Activated CD4-positive, alpha-beta T cell treated with anti-CD3 and anti-CD28 coated beads for 36 hours (primary cell): ENCODE measurements around the gene PLAC8L1. TPM values are rescaled to one million over a fixed set of nuclear protein-coding genes. Genes with fewer than 3 reads are reported as not detected.
"Not testable (repeated sequence)": the region's sequence is repeated elsewhere in the genome, so short reads cannot be mapped to it uniquely, and the experiment has no call there.

ENCODE experiments used
- ATAC-seq: fragments of 200-7000 bp; cut with Tn5 transposase; one replicate; pipeline ENCODE4 v1.10.0; 2021; ENCODE audit warnings: mild to moderate bottlenecking, moderate library complexity
- CTCF ChIA-PET: fragments of 350-600 bp; sonication (Branson Sonifier 250); formaldehyde crosslinking; loops from one replicate; lab custom pipeline; 2021; ENCODE audit warnings: antibody characterized with exemption; lab: Charles Lee
- POLR2A ChIA-PET: fragments of 350-600 bp; sonication (Branson Sonifier 250); formaldehyde crosslinking; loops from one replicate; lab custom pipeline; 2021; ENCODE audit warnings: antibody characterized with exemption, inconsistent platforms; lab: Charles Lee
- DNase-seq: peaks from one replicate; pipeline ENCODE4 v3.0.0-alpha.2; 2020
- H3K27ac Mint-ChIP-seq: one replicate; pipeline ENCODE4 v1.8.0; 2021; ENCODE audit warnings: mixed read lengths
- H3K27me3 Mint-ChIP-seq: one replicate; pipeline ENCODE4 v1.8.0; 2021; ENCODE audit warnings: mixed read lengths
- H3K36me3 Mint-ChIP-seq: one replicate; pipeline ENCODE4 v1.8.0; 2021; ENCODE audit warnings: low read depth, mixed read lengths
- H3K4me1 Mint-ChIP-seq: one replicate; pipeline ENCODE4 v1.8.0; 2021; ENCODE audit warnings: mixed read lengths
- H3K4me3 Mint-ChIP-seq: one replicate; pipeline ENCODE4 v1.8.0; 2021; ENCODE audit warnings: mild to moderate bottlenecking, moderate library complexity, mixed read lengths
- H3K9me3 Mint-ChIP-seq: one replicate; pipeline ENCODE4 v1.8.0; 2021; ENCODE audit warnings: low read depth, mixed read lengths
- intact Hi-C, 2 experiments: fragments of 100-400 bp; cut with DNase I in 1 of 2; cut with micrococcal nuclease in 1 of 2; formaldehyde crosslinking; loops; one replicate each; pipeline versions ENCODE4 v1.14.2 to v1.15.1; 2022 to 2024; cut with DNase I, micrococcal nuclease
- total RNA-seq, 2 experiments: library from RNA; stranded (reverse); gene quantifications; one replicate each; pipeline ENCODE4 v1.2.3, GENCODE V29; 2021

PLAC8L1 gene
- total RNA-seq, 2 experiments from 2014 or later = 0.30 TPM; not detected in 1

DNA sequence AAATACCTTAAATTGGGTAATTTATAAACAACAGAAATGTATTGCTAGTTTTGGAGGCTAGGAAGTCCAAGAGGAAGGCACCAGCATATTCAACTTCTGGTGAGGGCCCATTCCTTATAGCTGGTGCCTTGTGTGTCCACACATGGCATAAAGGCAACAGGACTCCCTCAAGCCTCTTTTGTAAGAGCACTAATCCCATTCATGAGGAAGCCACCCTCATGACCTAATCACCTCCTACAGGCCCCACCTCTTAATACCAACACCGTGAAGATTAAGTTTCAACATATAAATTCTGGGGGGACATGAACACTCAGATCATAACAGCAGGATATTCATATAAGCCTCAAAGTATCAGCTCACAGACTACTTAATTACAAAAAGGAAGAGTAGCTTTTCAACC lies 4.0 kb upstream of the PLAC8L1 start:
- Mint-ChIP-seq H3K4me1 (no peaks in the 10 kb centered on the region), H3K9me3 (no peaks in the 10 kb centered on the region)
- CTCF ChIA-PET = interaction anchor here (0.5 to 1.1 kb wide), 2 partner anchors 60 to 904 kb away, joined by 3 read pairs; no protein-coding TSS in a partner anchor

GRCh38 chr5:146108870-146109269 lies 3.5 kb upstream of the PLAC8L1 start:
- H3K9me3 Mint-ChIP-seq, H3K27me3 Mint-ChIP-seq, H3K4me3 Mint-ChIP-seq, DNase-seq, ATAC-seq, intact Hi-C loops, H3K27ac Mint-ChIP-seq, H3K4me1 Mint-ChIP-seq: not testable (repeated sequence)
- ChIA-PET POLR2A (interaction anchor here (0.7 kb wide), 1 partner anchor 350 kb away, joined by 4 read pairs; no protein-coding TSS in a partner anchor), CTCF (interaction anchor here (0.5 to 1.1 kb wide), 2 partner anchors 60 to 903 kb away, joined by 3 read pairs; no protein-coding TSS in a partner anchor)
- H3K36me3 Mint-ChIP-seq = peaks cover 16% of the 10 kb centered on the region

More for the DNA sequence above, 4.0 kb upstream of the PLAC8L1 start:
- POLR2A ChIA-PET = interaction anchor here (0.7 kb wide), 1 partner anchor 350 kb away, joined by 4 read pairs; no protein-coding TSS in a partner anchor
- Mint-ChIP-seq H3K4me3 (no peak overlapping the region), H3K27me3 (no peaks in the 10 kb centered on the region), H3K36me3 (peaks cover 16% of the 10 kb centered on the region), H3K27ac (no peak overlapping the region)
- intact Hi-C loops = no loop called here
- ATAC-seq (no peak), DNase-seq (no peak)

- intact Hi-C loops = no loop called here
- no peak overlapping the region for H3K27ac Mint-ChIP-seq
- ATAC-seq (no peak), DNase-seq (no peak)
- H3K27me3 Mint-ChIP-seq = no peaks in the 10 kb centered on the region
- H3K36me3 Mint-ChIP-seq = peaks cover 13% of the 10 kb centered on the region
- no peak overlapping the region for H3K4me3 Mint-ChIP-seq
- no peaks in the 10 kb centered on the region for H3K4me1 Mint-ChIP-seq
- ChIA-PET CTCF (interaction anchor here (0.5 to 0.7 kb wide), 3 partner anchors 93 to 317 kb away, joined by 3 read pairs; no protein-coding TSS in a partner anchor), POLR2A (no interaction called here)
- no peaks in the 10 kb centered on the region for H3K9me3 Mint-ChIP-seq
Measured at GRCh38 chr5:146107901-146108300, 2.5 kb upstream of the PLAC8L1 start.

DNA sequence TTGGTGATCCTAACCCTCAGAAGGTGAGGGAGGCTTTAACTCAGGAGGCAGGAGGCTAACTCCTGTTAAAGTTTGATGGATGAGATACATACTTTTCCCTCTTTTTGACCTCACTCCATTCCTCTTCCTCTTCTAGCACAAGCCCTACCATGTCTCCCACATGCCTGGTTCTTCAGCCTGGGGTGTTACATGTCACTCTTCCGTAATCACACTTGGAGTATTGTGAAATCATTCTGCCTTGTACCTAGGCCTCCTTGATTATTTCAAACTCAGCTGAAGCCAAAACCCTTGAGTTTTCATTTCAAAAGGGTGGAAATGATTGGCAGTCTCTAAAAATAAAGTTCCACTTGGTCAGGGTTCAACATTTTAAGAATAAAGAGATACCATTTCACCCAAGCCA lies 1.8 kb downstream of the PLAC8L1 start:
- Mint-ChIP-seq H3K27ac (no peak overlapping the region), H3K4me3 (no peak overlapping the region), H3K9me3 (no peaks in the 10 kb centered on the region), H3K4me1 (no peaks in the 10 kb centered on the region), H3K27me3 (no peaks in the 10 kb centered on the region), H3K36me3 (peaks cover 9% of the 10 kb centered on the region)
- DNase-seq = no peak
- ChIA-PET POLR2A (no interaction called here), CTCF (interaction anchor here (1.1 kb wide), 1 partner anchor 53 kb away, joined by 3 read pairs; no protein-coding TSS in a partner anchor)
- no peak for ATAC-seq
- intact Hi-C loops = no loop called here

DNA sequence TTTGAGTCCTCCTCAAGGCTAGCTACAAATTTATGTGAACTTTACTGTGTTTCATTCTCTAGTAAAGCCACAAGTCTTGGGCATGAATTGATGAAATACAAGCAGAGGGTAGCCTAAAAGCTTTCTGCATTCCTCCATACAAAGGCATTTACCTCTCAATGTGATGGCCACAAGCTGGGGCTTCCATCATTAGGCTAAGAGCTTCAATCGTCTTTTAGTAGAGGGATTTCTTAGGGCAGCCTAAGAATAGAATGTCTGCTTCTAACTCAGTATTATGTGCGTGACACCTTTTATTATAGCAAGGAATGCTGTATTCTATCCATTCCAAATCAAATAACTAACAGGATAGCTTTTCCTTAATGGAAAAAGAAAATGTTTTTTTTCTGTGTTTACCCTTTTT lies 3.7 kb downstream of the PLAC8L1 start:
- Mint-ChIP-seq H3K4me1 (no peaks in the 10 kb centered on the region), H3K36me3 (peaks cover 7% of the 10 kb centered on the region), H3K4me3 (no peak overlapping the region), H3K9me3 (no peaks in the 10 kb centered on the region), H3K27me3 (no peaks in the 10 kb centered on the region), H3K27ac (no peak overlapping the region)
- CTCF ChIA-PET = interaction anchor here (0.6 kb wide), 2 partner anchors 439 to 1649 kb away, joined by 3 read pairs; no protein-coding TSS in a partner anchor
- no peak for ATAC-seq
- intact Hi-C loops = no loop called here
- POLR2A ChIA-PET = no interaction called here
- DNase-seq = no peak

- Mint-ChIP-seq H3K4me3 (no peak overlapping the region), H3K27me3 (no peaks in the 10 kb centered on the region), H3K27ac (no peak overlapping the region), H3K9me3 (no peaks in the 10 kb centered on the region), H3K4me1 (no peaks in the 10 kb centered on the region), H3K36me3 (no peaks in the 10 kb centered on the region)
- ChIA-PET CTCF (no interaction called here), POLR2A (no interaction called here)
- no peak for ATAC-seq
- no peak for DNase-seq
- intact Hi-C loops = no loop called here
Measured at GRCh38 chr5:146098047-146098446, 7.3 kb downstream of the PLAC8L1 start.

DNA sequence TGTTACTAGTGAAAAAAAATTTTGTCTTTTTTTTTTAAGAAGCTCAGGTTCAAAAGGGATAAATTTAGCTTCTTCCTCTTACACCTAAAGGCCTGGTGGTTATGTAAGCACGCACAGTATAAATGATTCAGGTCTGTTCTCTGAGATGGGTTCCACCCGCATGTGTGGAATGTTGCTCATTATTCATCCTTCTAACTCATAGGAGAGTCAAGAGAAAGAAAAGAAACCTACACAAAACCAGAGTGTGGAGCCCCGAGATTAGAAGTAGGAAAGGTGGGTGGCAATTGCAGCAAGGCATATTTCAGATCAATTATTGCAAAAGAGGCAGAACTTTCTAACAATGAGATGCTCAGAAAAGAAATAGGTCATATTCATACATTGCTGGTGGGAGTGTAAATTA lies 13.5 kb downstream of the PLAC8L1 start:
- Mint-ChIP-seq H3K9me3 (no peaks in the 10 kb centered on the region), H3K4me3 (no peak overlapping the region), H3K36me3 (no peaks in the 10 kb centered on the region), H3K4me1 (no peaks in the 10 kb centered on the region), H3K27me3 (no peaks in the 10 kb centered on the region), H3K27ac (no peak overlapping the region)
- CTCF ChIA-PET = no interaction called here
- intact Hi-C loops = no loop called here
- POLR2A ChIA-PET = no interaction called here
- DNase-seq (no peak), ATAC-seq (no peak)

DNA sequence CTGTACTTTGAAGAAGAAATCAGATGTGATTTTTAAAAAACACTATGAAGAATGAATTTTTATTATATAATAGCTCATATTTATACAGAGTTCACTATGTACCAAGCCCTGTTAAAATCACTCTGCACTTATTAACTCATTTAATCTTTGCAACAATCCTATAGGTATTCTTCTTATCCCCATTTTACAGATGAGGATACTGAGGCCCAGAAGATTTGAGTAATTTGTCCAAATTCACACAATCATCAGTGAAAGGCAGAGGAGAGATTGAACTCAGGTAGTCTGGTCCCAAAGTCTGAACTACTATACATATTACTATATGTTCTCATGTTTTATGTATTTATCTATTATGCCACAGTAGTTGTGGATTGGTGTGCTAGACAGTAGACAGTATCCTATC lies 16.1 kb downstream of the PLAC8L1 start:
- no peak overlapping the region for H3K27ac Mint-ChIP-seq
- H3K4me1 Mint-ChIP-seq = no peaks in the 10 kb centered on the region
- DNase-seq (no peak), ATAC-seq (no peak)
- intact Hi-C loops = no loop called here
- no peaks in the 10 kb centered on the region for H3K27me3 Mint-ChIP-seq
- POLR2A ChIA-PET = no interaction called here
- CTCF ChIA-PET = interaction anchor here (1.0 kb wide), 1 partner anchor 26 kb away, joined by 3 read pairs; no protein-coding TSS in a partner anchor
- no peak overlapping the region for H3K4me3 Mint-ChIP-seq
- no peaks in the 10 kb centered on the region for H3K36me3 Mint-ChIP-seq
- no peaks in the 10 kb centered on the region for H3K9me3 Mint-ChIP-seq

DNA sequence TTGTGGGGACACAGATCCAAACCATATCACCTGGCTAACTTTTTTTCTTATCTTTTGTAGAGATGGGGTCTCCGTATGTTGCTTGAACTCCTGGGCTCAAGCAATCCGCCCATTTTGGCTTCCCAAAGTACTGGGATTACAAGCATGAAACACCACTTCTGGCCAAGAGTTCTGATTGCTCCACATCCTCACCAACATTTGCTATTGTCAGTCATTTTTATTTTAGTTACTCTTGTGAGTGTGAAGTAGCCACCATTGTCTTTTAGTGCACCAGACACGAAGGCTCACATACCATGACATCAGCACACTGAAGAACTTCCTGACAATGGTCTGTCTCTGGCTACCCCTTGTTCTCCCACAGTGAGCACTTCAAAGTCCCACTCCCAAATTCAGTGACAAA lies 17.3 kb downstream of the PLAC8L1 start:
- no peak for ATAC-seq
- POLR2A ChIA-PET = no interaction called here
- no peak overlapping the region for H3K27ac Mint-ChIP-seq
- no peaks in the 10 kb centered on the region for H3K36me3 Mint-ChIP-seq
- H3K27me3 Mint-ChIP-seq = no peaks in the 10 kb centered on the region
- no peaks in the 10 kb centered on the region for H3K4me1 Mint-ChIP-seq
- intact Hi-C loops = no loop called here
- DNase-seq = no peak
- CTCF ChIA-PET = no interaction called here
- H3K4me3 Mint-ChIP-seq = no peak overlapping the region
- H3K9me3 Mint-ChIP-seq = no peaks in the 10 kb centered on the region

DNA sequence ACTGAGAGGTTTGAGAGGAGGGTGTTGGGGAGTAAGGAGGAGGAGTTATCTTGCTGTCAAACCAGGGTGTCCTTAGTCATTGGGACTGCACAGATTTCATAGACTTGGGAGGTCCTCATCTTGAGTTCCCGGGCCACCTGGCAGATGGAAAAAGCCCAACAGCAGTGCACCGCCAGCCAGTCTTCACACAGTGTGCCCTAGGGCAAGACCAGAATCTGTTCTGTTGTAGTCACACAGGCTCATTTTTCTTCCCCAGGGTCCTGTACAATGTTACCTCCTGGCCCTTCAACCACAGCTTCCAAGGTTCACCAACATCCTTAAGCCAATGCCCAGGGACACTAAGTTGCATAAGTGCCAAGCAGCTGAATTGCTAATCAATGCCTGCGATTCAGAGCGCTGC lies 21.0 kb downstream of the PLAC8L1 start:
- DNase-seq (no peak), ATAC-seq (no peak)
- peaks cover 7% of the 10 kb centered on the region for H3K4me1 Mint-ChIP-seq
- POLR2A ChIA-PET = no interaction called here
- H3K4me3 Mint-ChIP-seq = no peak overlapping the region
- H3K36me3 Mint-ChIP-seq = no peaks in the 10 kb centered on the region
- CTCF ChIA-PET = no interaction called here
- H3K27me3 Mint-ChIP-seq = peaks cover 9% of the 10 kb centered on the region
- H3K9me3 Mint-ChIP-seq = no peaks in the 10 kb centered on the region
- H3K27ac Mint-ChIP-seq = no peak overlapping the region
- intact Hi-C loops = no loop called here

DNA sequence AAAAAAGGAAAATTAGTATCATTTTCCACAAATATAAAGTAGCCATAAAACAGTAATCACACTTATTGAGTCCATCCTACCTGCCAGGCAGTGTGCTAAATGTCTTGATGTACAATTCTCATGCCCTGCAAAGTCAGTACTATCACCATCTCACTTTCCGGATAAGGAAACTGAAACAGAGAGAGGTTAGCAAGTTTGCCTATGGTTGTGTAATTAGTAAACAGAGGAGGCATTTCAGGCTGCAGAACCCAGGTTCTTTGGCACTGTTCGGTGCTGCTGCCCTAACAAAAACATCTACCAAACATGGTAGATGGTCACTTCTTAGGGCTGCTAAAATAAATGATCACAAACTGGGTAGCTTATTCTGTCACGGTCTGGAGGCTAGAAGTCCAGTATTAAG lies 22.6 kb downstream of the PLAC8L1 start:
- no peaks in the 10 kb centered on the region for H3K36me3 Mint-ChIP-seq
- H3K27me3 Mint-ChIP-seq = peaks cover 10% of the 10 kb centered on the region
- CTCF ChIA-PET = no interaction called here
- intact Hi-C loops = no loop called here
- ATAC-seq (no peak), DNase-seq (no peak)
- no peak overlapping the region for H3K27ac Mint-ChIP-seq
- peaks cover 9% of the 10 kb centered on the region for H3K4me1 Mint-ChIP-seq
- H3K9me3 Mint-ChIP-seq = no peaks in the 10 kb centered on the region
- H3K4me3 Mint-ChIP-seq = no peak overlapping the region
- POLR2A ChIA-PET = no interaction called here

GRCh38 chr5:146081556-146081955 lies 23.8 kb downstream of the PLAC8L1 start:
- ChIA-PET POLR2A (no interaction called here), CTCF (no interaction called here)
- intact Hi-C loops = no loop called here
- no peak overlapping the region for H3K27ac Mint-ChIP-seq
- peaks cover 9% of the 10 kb centered on the region for H3K4me1 Mint-ChIP-seq
- ATAC-seq (no peak), DNase-seq (no peak)
- no peaks in the 10 kb centered on the region for H3K36me3 Mint-ChIP-seq
- H3K4me3 Mint-ChIP-seq = no peak overlapping the region
- H3K27me3 Mint-ChIP-seq = peaks cover 10% of the 10 kb centered on the region
- no peaks in the 10 kb centered on the region for H3K9me3 Mint-ChIP-seq
